Measurements from ENCODE around the gene SORCS2.

Gene SORCS2

DNA sequence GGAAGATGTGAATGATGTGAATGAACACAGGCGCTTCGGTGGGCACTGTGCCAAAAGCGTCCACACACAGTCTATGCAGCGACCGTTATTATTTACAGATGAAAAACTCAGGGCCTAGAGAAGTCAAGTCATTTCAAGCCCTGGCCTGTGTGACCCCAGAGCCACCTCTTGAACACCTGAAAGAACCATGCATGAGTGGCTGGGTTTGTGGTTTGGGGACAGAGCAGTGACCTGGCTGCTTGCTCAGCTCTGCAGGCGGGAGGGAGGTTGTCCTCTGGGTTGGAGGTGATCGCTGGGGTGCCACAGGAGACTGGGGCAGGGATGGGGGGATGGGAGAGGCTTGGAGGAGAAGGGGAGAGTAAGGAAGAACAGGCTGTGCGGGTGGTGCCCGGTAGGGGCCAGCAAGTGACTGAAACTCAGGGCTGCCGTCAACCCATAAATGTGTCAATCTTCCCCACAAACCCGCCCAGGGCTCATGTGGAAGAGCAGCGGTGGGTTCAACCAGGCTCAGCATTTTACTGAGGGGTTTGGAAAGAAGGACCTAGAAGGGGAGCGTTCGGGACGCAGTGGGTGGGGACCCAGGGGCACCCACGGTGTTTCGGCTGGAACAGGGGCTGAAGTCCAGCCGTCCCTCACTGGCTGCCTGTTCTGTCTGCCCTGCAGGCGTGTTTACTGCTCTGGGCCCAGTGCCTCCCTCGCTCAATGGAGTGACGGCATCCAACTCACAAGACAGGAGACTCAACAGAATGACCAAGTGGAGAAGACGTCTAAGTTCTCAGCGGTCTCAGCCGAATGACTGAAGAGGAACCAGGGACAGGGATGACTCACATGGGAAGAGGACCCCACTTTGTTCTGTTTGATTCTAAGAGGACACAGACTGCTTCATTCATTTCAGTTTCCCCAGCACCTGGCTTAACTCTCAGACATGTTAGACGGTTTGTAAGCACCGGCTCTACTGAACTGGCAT lies 579.5 kb downstream of the SORCS2 start:
- no peak for DNase-seq (ENCODE audit: low read depth, low spot score)

DNA sequence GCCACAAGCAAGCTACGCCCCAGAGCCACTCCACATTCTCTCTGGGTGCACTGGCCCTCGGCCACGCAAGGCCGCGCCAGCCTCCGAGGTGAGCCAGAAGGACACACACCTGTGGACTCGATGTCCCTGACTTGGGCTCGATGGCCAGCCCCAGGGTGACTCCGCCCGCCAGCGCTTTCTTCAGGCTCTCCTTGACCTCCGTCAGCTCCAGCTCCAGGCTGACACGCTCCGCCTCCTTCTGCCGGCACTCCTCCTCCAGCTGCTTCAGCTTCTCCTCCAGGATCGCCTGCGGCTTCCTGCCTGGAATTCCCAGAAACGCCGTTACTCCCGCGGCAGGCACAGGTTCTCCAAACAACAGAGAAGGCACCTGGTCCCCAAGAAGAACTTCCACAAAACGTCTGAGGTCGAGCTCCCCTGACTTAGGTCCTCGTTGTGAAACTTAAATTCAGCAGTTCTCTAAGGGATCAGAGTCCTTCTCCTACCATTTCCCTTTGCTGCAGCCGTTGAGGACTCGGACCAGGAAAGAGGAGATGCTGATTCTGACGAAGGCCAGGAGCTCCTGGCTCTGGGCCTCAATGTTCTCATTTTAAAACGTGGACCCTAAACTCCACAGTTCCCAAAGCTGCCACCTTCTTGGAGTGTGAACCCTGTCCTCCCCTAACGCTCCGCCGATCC lies 580.5 kb downstream of the SORCS2 start:
- DNase-seq (ENCODE audit: low read depth, low spot score): no peak

DNA sequence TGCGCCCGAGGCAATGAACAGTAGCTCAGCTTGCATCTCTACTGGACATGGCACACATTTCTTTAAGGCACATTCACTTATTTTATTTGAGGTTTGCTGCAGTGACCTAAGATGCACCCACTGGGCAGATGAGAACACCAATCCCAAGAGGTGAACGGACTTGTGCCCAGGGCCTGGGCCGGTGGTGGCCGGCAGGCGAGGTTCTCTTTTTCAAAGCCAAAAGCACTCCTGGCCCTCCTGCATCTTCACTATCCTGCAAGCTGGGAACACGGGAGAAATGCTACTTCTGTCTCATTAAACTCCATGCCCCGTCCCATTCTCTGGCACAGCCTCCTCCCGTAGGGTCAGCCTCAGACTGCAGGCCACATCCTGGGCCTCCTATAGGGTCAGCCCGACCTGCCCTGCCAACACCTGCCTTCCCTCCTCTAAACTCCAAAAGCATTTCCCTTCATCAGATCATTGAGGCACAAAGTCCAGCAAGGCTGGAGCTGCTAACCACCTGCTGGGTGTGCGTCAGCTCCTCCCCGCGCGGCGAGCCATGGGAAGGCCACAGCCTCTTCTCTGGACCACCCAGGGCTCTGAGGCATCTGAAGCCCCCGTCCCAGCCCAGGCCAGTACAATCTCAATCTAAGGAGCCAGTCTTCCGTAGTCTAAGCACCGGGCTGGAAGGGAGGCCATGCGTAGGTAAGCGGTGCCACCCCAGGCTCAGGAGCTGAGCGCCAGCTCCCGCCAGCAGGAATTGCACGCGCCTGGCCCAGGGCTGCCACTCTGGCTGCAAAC lies 581.3 kb downstream of the SORCS2 start:
- DNase-seq (ENCODE audit: low read depth, low spot score): no peak

DNA sequence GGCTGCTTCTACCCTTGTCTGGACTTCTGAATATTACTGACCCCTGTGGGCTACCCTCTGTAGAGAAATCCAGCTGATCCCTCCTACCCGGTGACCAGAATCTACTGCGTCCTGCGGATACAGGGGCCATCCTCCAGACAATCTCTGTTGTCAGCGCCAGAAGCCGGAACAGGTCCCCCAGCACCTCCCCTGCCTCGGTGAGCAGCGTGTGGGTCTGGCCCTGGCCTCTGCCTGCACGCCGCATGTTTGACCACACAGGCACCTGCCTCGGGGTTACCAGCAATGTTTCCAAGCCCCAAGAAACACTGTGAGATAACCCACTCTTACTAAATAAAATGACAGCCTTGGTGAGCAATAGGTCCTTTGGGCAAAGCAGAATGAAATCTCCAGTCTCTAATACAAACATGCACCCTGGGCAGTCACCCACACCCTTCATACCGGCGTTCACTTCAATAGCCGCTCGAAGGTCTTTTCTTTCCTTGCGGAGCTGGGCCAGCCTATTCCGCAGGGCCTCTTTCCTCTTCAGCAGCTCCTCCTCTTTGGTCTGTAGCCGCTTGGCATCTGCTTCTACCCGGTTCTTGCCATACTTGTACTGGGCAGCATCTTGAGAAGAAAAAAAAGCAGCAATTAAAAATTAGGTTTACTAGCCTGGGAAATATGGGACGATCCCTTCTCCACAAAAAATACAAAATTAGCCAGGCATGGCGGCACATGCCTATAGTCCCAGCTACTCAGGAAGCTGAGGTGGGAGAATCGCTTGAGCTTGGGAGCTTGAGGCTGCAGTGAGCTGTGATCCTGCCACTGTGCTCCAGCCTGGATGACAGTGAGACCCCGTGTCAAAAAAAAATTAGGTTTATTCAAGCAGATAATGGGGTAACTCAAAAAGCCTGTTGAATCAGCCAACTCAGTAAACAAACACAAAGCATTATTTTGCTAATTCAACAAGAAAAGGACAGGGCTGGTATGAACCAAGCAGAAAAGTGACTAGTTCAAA lies 582.3 kb downstream of the SORCS2 start:
- no peak for DNase-seq (ENCODE audit: low read depth, low spot score)

DNA sequence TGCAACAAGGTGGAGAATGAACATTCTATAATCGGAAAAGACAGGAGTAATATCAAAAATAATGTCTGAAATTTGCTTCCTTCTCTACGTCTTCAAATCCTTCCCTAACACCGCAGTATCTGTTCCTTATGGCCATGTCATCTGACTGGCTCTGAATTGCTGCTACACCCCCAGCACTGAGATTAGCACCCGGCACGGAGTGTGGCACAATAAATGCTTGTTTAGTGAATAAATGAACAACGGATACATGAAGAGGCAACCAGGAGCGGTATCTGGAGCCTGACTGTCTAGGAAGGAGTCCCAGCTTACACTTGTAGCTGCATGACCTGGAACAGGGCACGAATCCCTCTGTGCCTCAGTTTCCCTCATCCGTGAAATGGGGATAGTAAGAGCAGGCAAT lies 583.1 kb downstream of the SORCS2 start:
- DNase-seq (ENCODE audit: low read depth, low spot score): no peak

DNA sequence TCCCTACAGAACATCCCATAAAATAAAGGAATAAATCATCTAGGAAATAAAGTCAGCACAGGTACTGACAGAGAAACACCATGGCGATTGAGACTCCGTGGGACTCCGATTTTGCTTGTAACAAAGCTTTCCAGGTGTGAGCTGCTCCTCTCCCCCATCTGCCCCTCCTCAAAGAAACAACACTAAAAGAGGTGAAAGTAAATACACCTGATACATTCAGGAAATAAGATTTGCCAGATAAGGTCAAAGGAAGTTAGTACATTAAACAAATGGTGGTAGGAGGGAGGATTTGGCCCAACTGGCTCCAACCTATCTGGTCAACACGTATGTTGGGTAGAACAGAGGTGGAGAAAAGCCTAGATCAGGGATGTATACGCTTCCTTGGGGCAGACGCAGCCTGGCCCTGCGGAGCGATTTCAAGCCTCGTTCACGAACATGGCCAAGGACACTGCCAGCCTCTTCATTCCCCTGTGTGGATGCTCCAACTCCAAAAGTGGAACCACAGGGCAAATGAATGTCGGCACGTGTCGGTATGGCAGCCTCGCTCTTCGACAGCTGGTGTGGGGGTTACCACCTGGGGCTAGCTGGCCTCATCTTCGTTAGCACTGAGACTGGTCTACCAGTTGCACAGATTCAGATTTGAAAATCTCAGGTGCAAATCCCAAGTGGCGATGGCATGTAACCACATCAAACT lies 584.8 kb downstream of the SORCS2 start:
- no peak for DNase-seq (ENCODE audit: low read depth, low spot score)

DNA sequence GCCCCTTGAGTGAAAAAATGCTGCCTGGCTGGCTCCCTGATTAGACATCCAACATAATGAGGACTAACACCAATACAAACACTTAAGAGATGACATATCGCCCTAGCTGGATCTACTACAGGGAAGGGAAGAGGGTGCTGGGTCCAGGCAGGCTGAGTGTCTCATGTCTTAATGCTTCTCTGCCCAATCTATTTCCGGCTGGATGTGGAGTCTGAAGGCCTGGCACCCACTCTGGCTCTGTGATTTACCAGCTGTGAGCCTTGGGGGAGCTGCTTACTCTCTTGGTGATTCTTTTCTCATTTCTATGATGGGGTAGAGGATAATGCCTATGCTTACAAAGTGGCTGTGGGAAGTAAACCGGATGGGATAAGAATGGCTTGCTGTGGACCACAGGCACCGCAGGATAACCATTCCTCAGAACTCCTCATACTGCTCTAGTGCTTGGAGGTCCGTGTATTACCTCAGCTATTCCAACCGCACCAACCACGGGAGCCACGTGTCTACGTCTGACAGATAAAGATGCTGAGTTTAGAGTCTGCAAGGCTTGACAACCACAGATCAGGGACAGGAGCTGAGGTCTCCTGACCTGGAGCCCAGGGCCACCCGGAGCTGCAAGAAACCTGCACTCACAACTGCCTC lies 585.7 kb downstream of the SORCS2 start:
- DNase-seq (ENCODE audit: low read depth, low spot score): no peak

DNA sequence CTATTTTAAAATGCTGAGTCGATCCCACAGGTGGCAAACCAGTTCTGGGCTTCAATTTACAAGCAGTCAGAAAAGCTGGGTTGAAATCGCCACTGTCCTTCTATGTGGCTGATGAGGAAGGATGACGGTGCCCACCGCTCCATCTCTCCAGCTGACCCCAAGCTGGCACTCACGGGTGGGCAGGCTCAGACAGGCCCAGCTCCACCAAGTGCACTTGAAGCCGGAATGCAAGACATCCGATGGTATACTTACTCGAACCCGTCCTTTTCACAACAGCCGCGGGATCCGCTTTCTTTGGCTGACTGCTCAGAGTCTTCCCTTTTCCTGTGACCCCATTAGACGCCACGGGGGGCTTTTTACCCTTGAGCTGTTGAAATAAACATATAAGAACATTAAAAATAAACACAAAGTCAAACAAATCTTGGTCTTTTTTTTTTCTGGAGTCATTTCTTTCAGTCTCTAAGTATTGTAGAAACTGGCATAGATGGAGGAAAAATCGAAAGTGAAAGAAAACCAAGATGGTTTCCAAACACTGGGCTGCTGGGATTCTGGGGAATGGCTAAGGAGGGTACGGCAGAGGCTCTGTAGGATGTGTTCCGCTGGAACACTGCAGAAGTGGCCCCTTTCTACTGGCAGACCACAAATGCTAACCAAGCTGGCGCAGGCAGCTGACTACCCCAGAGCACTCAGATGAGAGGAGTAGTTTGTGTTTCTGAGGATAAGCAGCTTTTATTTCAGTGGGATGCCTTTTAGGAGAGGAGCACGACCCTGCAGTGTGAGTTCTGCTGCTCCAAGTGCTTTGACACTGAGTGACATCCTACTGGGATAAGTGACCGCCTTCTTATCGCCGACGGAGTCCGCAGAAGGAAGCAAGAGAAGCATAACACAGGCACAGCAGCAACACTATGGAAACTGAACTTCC lies 586.4 kb downstream of the SORCS2 start:
- no peak for DNase-seq (ENCODE audit: low read depth, low spot score)

DNA sequence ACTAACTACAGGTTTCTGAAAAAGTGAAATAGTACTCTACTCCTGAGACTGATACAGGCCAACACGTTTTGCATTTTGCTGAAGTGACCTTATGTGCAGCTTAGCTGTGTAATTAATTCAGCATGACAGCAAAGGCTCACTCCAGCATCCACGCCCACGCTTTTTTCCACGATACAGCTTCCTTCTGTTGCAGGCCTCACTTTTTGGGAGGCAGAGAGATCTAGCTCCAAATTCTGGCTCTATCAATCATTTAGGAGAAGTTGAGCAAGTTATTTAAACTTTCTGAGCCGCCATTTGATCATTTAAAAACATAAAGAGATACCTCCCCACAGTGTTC lies 587.1 kb downstream of the SORCS2 start:
- DNase-seq (ENCODE audit: low read depth, low spot score): no peak

DNA sequence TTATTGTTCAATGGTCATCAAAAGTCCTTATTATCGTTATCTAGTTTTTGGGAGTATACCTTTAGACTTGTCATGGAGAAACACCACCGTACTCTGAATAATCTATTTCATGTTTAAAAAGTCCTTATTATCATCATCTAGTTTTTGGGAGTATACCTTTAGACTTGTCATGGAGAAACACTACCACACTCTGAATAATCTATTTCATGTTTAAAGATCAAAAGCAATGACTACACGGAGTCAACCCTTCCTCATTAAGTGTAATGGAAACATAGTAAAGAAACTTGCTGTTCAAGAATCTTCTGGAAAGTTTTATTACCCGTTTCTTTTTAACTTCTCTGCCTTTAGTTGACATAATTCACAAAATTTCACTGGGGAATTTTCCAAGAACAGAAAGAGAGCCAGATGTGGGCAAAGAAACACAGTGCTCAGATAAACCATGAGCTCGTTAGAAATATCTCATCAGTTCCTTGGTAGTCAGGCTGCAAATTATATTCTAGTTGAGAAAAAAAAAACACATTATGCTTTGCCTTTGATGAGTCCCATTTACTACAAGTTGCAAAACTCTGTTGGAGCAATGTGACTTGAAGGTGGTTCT lies 588.5 kb downstream of the SORCS2 start:
- no peak for DNase-seq (ENCODE audit: low read depth, low spot score)

DNA sequence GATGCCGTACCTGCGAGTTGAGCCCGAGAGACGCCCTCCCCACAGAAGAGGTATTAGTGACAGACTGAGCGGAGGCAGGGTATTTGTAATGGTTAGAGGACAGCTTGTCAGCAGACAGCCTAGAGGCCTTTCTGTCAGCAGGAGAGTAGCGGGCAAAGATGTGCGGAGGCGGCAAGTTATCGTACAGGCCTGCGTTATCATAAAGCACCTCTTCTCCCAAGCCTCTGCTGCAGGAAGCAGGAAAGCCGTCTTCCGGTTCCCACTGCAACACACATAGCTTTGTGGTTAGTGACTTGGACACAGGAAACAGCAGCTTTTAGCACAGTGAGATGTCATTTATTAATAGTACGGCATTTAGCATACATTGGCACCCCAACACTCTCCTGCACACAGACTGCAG lies 589.0 kb downstream of the SORCS2 start:
- peak; percentile 28 for DNase-seq (ENCODE audit: low read depth, low spot score)

DNA sequence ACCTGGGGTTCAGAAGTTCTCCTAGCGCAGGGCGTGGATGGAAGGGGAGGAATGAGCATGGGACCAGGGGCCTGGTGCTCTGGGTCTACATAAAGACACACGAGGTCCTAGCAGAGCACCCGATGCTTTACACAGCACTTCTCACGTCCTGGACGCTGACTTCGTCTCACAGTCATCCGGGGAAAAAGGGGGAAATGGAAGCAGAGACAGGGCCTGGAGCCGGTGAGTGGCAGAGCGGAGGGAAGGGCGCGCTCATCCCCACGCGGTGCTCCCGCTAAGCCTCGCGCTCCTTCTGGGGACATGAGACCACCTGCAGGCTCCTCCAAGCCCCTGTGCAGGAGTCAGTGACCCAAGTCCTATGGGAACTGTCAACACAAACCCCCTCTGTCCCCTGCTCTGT lies 589.7 kb downstream of the SORCS2 start:
- no peak for DNase-seq (ENCODE audit: low read depth, low spot score)

DNA sequence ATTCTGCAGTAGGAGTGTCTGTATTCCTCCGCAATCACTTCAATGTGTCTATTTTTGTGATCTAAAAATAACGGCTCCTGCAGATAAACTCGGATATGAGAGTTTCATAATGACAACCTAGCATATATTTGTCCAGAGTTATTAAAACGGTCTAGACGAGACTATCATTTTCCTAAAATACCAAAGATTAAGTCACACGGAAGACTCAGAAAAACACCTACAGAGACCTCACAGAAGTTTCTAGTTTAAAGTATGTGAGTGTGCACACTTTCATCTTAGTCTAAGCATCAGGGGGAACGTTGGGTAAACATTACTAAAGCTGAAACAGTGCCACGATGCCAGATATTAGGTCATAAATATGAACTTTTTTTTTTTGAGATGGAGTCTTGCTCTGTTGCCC lies 590.4 kb downstream of the SORCS2 start:
- no peak for DNase-seq (ENCODE audit: low read depth, low spot score)

DNA sequence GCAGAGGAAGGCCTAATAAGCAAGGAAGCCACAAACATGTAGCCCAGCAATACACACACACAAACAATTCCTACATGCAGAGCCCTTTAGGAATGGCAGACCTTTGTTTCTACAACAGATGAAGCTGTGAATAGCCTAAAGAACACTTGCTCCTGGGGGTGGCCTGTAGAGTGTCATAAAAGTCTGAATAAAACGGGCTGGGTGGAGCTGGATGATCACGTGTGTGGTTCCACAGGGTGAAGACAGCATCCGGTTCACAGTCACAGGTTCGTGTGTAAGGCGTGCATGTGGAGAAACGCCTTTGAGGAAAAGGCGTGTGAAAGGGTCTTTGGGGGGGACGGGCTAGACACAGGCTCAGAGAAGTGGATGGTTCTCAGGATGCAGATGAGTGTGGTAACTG lies 591.2 kb downstream of the SORCS2 start:
- no peak for DNase-seq (ENCODE audit: low read depth, low spot score)

DNA sequence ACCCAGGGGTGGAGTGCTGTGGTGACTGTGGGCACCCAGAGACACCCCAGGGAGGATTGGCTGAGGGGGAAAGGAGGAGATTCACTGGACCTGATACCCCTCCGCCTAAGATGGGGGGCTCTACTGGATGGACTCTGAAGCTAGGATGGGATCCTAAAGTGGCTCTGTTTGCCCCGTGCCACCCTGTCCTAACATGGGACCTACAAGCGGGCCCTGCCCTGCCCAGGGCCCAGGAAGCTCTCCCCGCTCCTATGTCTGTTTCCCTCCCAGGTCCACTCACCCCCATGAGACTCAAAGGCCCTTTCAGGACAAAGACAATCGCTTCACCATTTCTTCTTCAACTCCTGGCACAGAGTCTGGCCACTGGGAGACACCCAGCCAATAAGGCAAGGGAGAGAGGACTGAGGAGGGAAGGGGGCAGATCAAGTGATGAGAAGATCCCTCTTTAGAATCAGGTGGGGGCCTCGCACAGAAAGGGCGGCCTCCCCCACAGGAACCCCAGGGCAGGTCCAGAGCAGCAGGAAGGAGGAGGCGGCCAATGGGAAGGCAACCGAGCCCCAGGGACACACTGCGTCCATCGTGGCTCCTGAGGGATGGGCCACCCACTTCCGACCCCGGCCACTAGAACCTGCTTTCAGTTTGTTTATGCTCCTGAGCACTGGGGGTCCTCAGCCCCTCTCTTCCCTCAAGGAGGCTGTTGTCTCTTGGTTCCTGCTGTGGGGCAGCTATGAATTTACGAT lies 592.0 kb downstream of the SORCS2 start:
- DNase-seq (ENCODE audit: low read depth, low spot score): no peak

DNA sequence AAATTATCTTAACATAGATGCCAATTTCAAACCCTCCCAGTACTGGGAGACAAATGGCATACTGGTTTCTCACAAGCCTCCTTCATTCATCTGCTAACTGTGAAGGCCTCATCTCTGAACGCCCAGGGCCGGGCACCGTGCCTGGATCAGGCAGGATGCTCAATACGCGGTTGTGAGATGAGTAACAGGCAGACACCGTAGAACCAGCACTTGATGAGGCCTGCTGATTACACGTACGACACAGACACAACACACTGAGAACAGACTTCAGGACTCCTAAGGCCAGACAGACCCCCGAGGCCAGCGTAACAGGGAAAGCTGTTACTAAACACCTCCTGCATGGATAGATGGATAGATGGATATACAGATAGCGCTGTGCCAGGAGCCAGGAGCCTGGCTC lies 592.7 kb downstream of the SORCS2 start:
- DNase-seq (ENCODE audit: low read depth, low spot score): peak; percentile 50

DNA sequence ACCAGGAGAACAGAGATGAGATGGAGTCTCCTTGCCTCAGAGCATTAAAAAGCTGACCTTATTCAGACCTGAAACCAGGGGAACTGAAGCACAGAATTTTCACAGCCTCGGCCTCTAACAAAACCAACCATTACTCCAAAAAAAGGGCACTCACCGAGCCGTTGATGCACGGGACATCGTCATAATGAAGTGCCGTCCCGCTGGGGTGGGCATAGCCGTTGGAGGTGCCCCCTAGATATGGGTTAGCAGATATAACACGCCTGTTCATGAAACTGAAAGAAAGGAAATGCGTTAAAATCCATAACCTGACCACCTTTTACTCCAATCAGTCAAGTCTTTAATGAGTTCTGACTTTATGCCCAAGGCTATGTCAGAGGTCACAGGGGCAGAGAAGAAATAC lies 593.7 kb downstream of the SORCS2 start:
- DNase-seq (ENCODE audit: low read depth, low spot score): no peak

DNA sequence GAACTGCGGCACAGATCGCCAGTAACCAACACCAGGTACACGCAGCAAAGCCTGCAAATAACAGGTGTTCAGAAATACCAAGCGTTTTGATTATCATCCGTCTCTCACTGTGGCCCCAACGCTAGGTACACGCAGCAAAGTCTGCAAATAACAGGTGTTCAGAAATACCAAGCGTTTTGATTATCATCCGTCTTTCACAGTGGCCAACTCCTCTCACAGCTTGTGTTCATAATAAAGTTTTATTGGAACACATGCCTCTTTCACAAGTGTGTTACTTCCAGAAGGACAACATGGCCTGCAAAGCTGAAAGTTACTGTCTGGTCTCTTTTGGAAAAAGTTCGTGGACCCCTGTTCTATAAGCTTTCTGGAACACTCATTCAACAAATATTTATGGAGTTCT lies 594.2 kb downstream of the SORCS2 start:
- DNase-seq (ENCODE audit: low read depth, low spot score): no peak
